ACC112 (cell line): ENCODE data around the gene NR2C2AP.

Experiments used
- H2AFZ ChIP-seq: fragments of 200-600 bp; sonication (generic); one replicate; pipeline ENCODE4 v1.6.0; 2017; ENCODE audit warnings: antibody characterized with exemption, low read length; ENCODE audit not compliant: unreplicated experiment
- H3K27ac ChIP-seq: fragments of 200-600 bp; sonication (generic); 2 replicates; pipeline ENCODE4 v1.5.1; 2014; ENCODE audit warnings: low read depth, mild to moderate bottlenecking, antibody characterized with exemption, low read length, moderate library complexity
- H3K27me3 ChIP-seq: fragments of 200-600 bp; sonication (generic); 2 replicates; pipeline ENCODE4 v1.6.1; 2014; ENCODE audit warnings: mild to moderate bottlenecking, antibody characterized with exemption, low read length, moderate library complexity, mixed read lengths; ENCODE audit not compliant: insufficient read depth
- H3K36me3 ChIP-seq: fragments of 200-600 bp; sonication (generic); 2 replicates; pipeline ENCODE4 v1.6.1; 2016; ENCODE audit warnings: mild to moderate bottlenecking, antibody characterized with exemption, low read length, moderate library complexity, mixed read lengths; ENCODE audit not compliant: insufficient read depth
- H3K4me1 ChIP-seq: fragments of 200-600 bp; sonication (generic); one replicate; pipeline ENCODE4 v1.6.1; 2016; ENCODE audit warnings: low read length, mixed read lengths; ENCODE audit not compliant: insufficient read depth, unreplicated experiment, control insufficient read depth
- H3K4me3 ChIP-seq: fragments of 200-600 bp; sonication (generic); 2 replicates; pipeline ENCODE4 v1.5.1; 2014; ENCODE audit warnings: mild to moderate bottlenecking, low read depth, low read length
- H3K79me2 ChIP-seq: fragments of 200-600 bp; sonication (generic); one replicate; pipeline ENCODE4 v1.6.0; 2016; ENCODE audit warnings: low read length; ENCODE audit not compliant: control insufficient read depth, unreplicated experiment, insufficient read depth

The NR2C2AP gene

GRCh38 chr19:19214892-19215291 lies 11.7 kb upstream of the NR2C2AP start:
- Histone ChIP-seq H3K27me3 (peaks cover 35% of the 10 kb centered on the region), H2AFZ (no peak overlapping the region), H3K36me3 (no peaks in the 10 kb centered on the region), H3K4me1 (no peaks in the 10 kb centered on the region), H3K4me3 (no peak overlapping the region), H3K27ac (no peak overlapping the region), H3K79me2 (no peaks in the 10 kb centered on the region)

GRCh38 chr19:19214159-19214490 lies 10.9 kb upstream of the NR2C2AP start:
- no peaks in the 10 kb centered on the region for H3K36me3 ChIP-seq
- no peaks in the 10 kb centered on the region for H3K79me2 ChIP-seq
- no peak overlapping the region for H3K4me3 ChIP-seq
- H3K4me1 ChIP-seq = no peaks in the 10 kb centered on the region
- H2AFZ ChIP-seq = no peak overlapping the region
- H3K27me3 ChIP-seq = peaks cover 39% of the 10 kb centered on the region
- H3K27ac ChIP-seq = no peak overlapping the region

DNA sequence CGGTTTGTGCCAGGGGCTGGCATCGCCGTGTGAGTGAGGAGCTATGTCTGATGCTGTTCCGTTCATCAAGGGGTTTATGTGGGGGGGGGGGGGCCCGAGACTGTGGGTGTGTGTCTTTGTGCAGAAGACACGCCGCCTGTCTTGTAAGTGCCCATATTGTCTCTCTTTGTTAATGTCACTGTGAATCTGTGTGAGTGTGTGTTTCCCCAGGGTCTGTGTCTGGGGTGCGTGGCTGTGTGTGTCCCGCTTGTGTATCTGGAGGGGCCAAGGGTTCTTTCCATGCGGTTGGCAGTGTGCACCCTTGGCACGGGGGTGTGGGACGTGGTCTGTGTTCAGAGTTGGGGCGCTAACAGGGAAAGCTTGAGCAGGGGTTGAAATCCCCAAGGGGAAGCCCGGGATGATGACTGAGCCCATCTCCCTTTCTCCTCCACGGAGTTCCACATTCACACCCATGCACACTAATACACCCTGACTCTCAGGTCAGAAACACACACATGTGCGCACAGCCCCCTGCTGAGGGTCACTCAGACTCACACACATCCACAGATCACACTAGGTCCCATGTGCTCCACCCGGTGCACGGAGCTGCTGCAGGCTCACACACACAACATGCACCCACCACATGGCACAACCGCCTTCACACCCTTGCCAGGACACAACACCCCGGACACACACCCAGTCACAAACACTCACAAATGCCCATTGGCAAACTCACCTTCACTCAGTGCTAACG lies 10.4 kb upstream of the NR2C2AP start:
- Histone ChIP-seq H2AFZ (no peak overlapping the region), H3K27me3 (peaks cover 39% of the 10 kb centered on the region), H3K36me3 (no peaks in the 10 kb centered on the region), H3K4me3 (no peak overlapping the region), H3K79me2 (no peaks in the 10 kb centered on the region), H3K27ac (no peak overlapping the region), H3K4me1 (no peaks in the 10 kb centered on the region)

DNA sequence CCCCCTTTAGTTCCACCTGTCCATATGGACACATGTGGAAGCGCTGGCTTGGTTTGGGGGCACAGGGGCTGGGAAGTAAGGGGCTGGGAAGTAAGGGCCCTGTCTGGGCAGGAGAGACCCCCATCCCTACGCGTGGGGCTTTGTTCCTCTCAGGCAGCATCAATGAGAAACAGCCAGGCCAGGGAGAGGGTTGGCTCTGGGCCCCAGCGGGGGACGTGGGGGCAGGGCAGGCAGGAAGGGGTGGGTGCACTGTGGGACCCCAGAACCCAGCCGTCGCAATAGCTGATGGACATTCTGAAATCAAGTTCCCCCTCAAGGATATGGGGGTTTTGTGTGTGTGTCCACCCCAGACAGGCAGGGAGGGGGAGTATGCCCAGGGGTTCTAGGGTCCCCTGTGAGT lies 9.7 kb upstream of the NR2C2AP start:
- Histone ChIP-seq H3K4me1 (no peaks in the 10 kb centered on the region), H2AFZ (no peak overlapping the region), H3K27ac (no peak overlapping the region), H3K4me3 (no peak overlapping the region), H3K79me2 (no peaks in the 10 kb centered on the region), H3K27me3 (peaks cover 39% of the 10 kb centered on the region), H3K36me3 (no peaks in the 10 kb centered on the region)

- Histone ChIP-seq H3K79me2 (no peaks in the 10 kb centered on the region), H2AFZ (no peak within 1 kb of the TSS), H3K4me1 (no peaks in the 10 kb centered on the region), H3K4me3 (no peak within 1 kb of the TSS), H3K27me3 (peaks cover 41% of the 10 kb centered on the region), H3K27ac (no peak within 1 kb of the TSS), H3K36me3 (no peaks in the 10 kb centered on the region)
These were observed 8.5 kb upstream of the NR2C2AP start, which contains the start of gene NCAN for GRCh38 chr19:19211499-19212420. Gene NCAN, plus strand, starts transcription at chr19:19211958. Its CDS starts 4,996 bp downstream, at chr19:19216954.

DNA sequence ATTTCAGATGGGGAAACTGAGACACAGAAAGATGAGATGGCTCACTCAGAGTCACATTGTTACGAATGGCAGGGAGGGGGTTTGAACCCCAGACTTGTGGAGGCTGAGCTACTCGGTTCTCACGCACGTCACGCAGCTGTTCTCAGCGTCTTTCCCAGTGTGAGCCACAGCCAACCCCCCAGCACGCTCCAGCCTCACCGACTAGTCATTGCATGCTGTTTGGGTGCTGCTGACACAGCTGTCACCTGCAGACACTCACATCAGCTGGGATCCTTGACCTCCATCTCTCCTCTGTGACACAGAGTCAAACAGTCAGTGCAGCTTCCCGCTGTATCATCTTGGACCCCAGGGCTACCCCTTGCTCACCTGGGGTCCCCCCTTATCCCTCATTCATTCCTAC lies 6.2 kb upstream of the NR2C2AP start:
- no peaks in the 10 kb centered on the region for H3K4me1 ChIP-seq
- no peaks in the 10 kb centered on the region for H3K36me3 ChIP-seq
- H3K79me2 ChIP-seq = no peaks in the 10 kb centered on the region
- H3K27ac ChIP-seq = no peak overlapping the region
- no peak overlapping the region for H2AFZ ChIP-seq
- peaks cover 40% of the 10 kb centered on the region for H3K27me3 ChIP-seq
- H3K4me3 ChIP-seq = no peak overlapping the region

- Histone ChIP-seq H3K4me1 (no peaks in the 10 kb centered on the region), H3K79me2 (peaks cover under 1% of the 10 kb centered on the region), H3K27me3 (peaks cover 26% of the 10 kb centered on the region)
These were observed 4.7 kb upstream of the NR2C2AP start for GRCh38 chr19:19207637-19208572.

DNA sequence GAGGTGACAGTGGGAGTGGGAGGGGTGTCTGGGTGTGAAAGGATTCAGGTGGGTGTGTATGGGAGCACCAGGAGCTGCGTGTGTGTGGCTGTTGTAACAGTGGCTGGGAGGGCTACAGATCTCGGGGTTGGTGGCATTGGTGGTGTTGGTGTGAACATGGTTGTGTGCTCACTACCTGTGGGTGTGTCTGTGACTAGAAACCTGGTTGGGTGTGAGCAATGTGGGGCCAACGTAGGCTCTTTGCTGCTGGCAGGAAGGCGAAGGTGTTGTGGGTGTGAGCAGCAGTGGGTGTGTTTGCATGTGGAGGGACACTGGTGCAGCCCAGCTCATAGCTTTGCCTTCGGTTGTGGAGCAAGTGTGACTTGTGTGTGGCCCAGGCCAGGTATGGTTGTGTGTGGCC lies 3.7 kb upstream of the NR2C2AP start:
- Histone ChIP-seq H3K36me3 (no peaks in the 10 kb centered on the region), H3K27me3 (peaks cover 16% of the 10 kb centered on the region), H3K27ac (no peak overlapping the region), H3K79me2 (peaks cover 5% of the 10 kb centered on the region), H3K4me3 (no peak overlapping the region), H3K4me1 (peaks cover 5% of the 10 kb centered on the region), H2AFZ (no peak overlapping the region)

More at GRCh38 chr19:19207637-19208572, 4.7 kb upstream of the NR2C2AP start:
- H2AFZ ChIP-seq = no peak overlapping the region
- H3K36me3 ChIP-seq = no peaks in the 10 kb centered on the region
- no peak overlapping the region for H3K27ac ChIP-seq
- H3K4me3 ChIP-seq = no peak overlapping the region

- peaks cover 5% of the 10 kb centered on the region for H3K79me2 ChIP-seq
- H3K4me3 ChIP-seq = no peak overlapping the region
- H2AFZ ChIP-seq = no peak overlapping the region
- H3K36me3 ChIP-seq = no peaks in the 10 kb centered on the region
- peaks cover 5% of the 10 kb centered on the region for H3K4me1 ChIP-seq
- peaks cover 7% of the 10 kb centered on the region; the same call in 1 of the 2 replicates for H3K27me3 ChIP-seq
- H3K27ac ChIP-seq = no peak overlapping the region
These were observed 2.5 kb upstream of the NR2C2AP start for GRCh38 chr19:19205416-19206410.
